Measurements from ENCODE around the gene SRP9.

DNA sequence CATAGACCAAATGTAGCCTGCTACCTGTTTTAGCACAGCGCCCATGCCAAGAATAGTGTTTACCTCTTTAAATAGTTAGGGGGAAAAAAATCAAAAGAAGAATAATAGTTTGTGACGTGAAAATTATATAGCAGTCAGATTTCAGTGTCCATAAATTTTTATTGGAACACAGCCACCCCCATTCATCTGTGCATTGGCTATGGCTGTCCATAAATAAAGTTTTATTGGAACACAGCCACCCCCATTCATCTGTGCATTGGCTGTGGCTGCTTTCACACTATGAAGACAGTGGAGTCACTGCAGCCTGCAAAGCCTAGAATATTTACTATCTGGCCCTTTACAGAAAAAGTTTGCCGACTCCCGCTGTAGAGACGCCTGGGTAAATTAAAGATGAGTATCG lies 53.2 kb downstream of the SRP9 start:
- TF ChIP-seq, protein P1, sequence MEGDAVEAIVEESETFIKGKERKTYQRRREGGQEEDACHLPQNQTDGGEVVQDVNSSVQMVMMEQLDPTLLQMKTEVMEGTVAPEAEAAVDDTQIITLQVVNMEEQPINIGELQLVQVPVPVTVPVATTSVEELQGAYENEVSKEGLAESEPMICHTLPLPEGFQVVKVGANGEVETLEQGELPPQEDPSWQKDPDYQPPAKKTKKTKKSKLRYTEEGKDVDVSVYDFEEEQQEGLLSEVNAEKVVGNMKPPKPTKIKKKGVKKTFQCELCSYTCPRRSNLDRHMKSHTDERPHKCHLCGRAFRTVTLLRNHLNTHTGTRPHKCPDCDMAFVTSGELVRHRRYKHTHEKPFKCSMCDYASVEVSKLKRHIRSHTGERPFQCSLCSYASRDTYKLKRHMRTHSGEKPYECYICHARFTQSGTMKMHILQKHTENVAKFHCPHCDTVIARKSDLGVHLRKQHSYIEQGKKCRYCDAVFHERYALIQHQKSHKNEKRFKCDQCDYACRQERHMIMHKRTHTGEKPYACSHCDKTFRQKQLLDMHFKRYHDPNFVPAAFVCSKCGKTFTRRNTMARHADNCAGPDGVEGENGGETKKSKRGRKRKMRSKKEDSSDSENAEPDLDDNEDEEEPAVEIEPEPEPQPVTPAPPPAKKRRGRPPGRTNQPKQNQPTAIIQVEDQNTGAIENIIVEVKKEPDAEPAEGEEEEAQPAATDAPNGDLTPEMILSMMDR (IDR thresholded peaks at IDR 0.05), result no peak
- TF ChIP-seq ZFX (IDR thresholded peaks at IDR 0.05; ENCODE audit: borderline replicate concordance), result no peak
